Mesenchymal stem cell (in vitro differentiated cells and primary cell): ENCODE measurements around the gene P2RX1.

ENCODE experiments used
- DNase-seq: peaks from one replicate; pipeline ENCODE4 v3.0.0-alpha.2; 2013
- H2AFZ ChIP-seq: one replicate; pipeline ENCODE4 v1.6.1; 2013; ENCODE audit warnings: low read depth, mild to moderate bottlenecking, control low read depth, inconsistent platforms, low read length, moderate library complexity
- H2AK5ac ChIP-seq: 2 replicates; pipeline ENCODE4 v1.6.1; 2013; ENCODE audit warnings: low read length, moderate library complexity, mild to moderate bottlenecking, inconsistent platforms; ENCODE audit not compliant: severe bottlenecking
- H2BK120ac ChIP-seq: one replicate; pipeline ENCODE4 v1.6.1; 2013; ENCODE audit warnings: low read depth, mild to moderate bottlenecking, inconsistent platforms, low read length, moderate library complexity
- H2BK12ac ChIP-seq, 2 experiments: one replicate each; pipeline ENCODE4 v1.6.1; 2013; ENCODE audit warnings: inconsistent platforms in 2 of 2, low read length in 2 of 2, mild to moderate bottlenecking in 2 of 2, moderate library complexity in 2 of 2, control low read depth in 1 of 2
- H2BK15ac ChIP-seq: one replicate; pipeline ENCODE4 v1.6.1; 2013; ENCODE audit warnings: mild to moderate bottlenecking, low read depth, inconsistent platforms; ENCODE audit not compliant: poor library complexity, severe bottlenecking
- H2BK5ac ChIP-seq: 2 replicates; pipeline ENCODE4 v1.6.1; 2013; ENCODE audit warnings: low read depth, mild to moderate bottlenecking, low read length, control low read depth, inconsistent platforms; ENCODE audit not compliant: poor library complexity, severe bottlenecking
- H3K14ac ChIP-seq, 2 experiments: one replicate each; pipeline ENCODE4 v1.6.1; 2013; ENCODE audit warnings: inconsistent platforms in 2 of 2, low read length in 2 of 2, control low read depth in 1 of 2, mild to moderate bottlenecking in 1 of 2, moderate library complexity in 1 of 2
- H3K18ac ChIP-seq, 2 experiments: one replicate each; pipeline ENCODE4 v1.6.1; 2013; ENCODE audit warnings: inconsistent platforms in 2 of 2, low read length in 2 of 2, control low read depth in 1 of 2, low read depth in 1 of 2, mild to moderate bottlenecking in 1 of 2
- H3K23ac ChIP-seq, 2 experiments: one replicate each; pipeline ENCODE4 v1.6.1; 2013; ENCODE audit warnings: inconsistent platforms in 2 of 2, low read length in 2 of 2, mild to moderate bottlenecking in 2 of 2, moderate library complexity in 2 of 2, control low read depth in 1 of 2
- H3K27ac ChIP-seq: 2 replicates; pipeline ENCODE4 v1.5.1; 2013; ENCODE audit warnings: mild to moderate bottlenecking, moderate library complexity, low read length, control low read depth, inconsistent platforms; ENCODE audit not compliant: poor library complexity, severe bottlenecking
- H3K27me3 ChIP-seq, 2 experiments: 2 replicates each; pipeline versions ENCODE4 v1.6.1 to v1.7.0; 2013; ENCODE audit warnings: low read length in 2 of 2, mild to moderate bottlenecking in 2 of 2, moderate library complexity in 2 of 2, control low read depth in 1 of 2, inconsistent platforms in 1 of 2; ENCODE audit not compliant: control insufficient read depth in 1 of 2, insufficient read depth in 1 of 2
- H3K36me3 ChIP-seq, 2 experiments: 2 replicates each; pipeline versions ENCODE4 v1.6.1 to v1.7.0; 2013; ENCODE audit warnings: low read length in 2 of 2, control low read depth in 1 of 2, inconsistent platforms in 1 of 2, low read depth in 1 of 2, mild to moderate bottlenecking in 1 of 2; ENCODE audit not compliant: insufficient read depth in 2 of 2, control insufficient read depth in 1 of 2
- H3K4ac ChIP-seq, 2 experiments: one replicate each; pipeline ENCODE4 v1.6.1; 2013; ENCODE audit warnings: inconsistent platforms in 2 of 2, low read length in 2 of 2, mild to moderate bottlenecking in 2 of 2, moderate library complexity in 2 of 2, control low read depth in 1 of 2, low read depth in 1 of 2
- H3K4me1 ChIP-seq: 2 replicates; pipeline ENCODE4 v1.6.1; 2013; ENCODE audit warnings: low read depth, low read length, control low read depth; ENCODE audit not compliant: control insufficient read depth, insufficient read depth
- H3K4me2 ChIP-seq: 2 replicates; pipeline ENCODE4 v1.6.1; 2013; ENCODE audit warnings: low read length, mild to moderate bottlenecking, inconsistent platforms; ENCODE audit not compliant: poor library complexity, severe bottlenecking
- H3K4me3 ChIP-seq, 2 experiments: 2 replicates each; pipeline versions ENCODE4 v1.5.1 to v1.7.0; 2013; ENCODE audit warnings: low read length in 2 of 2, mild to moderate bottlenecking in 2 of 2, control low read depth in 1 of 2, low read depth in 1 of 2; ENCODE audit not compliant: insufficient read depth in 1 of 2
- H3K79me1 ChIP-seq: replicated peaks from 2 replicates; pipeline ENCODE4 v1.6.1; 2013; ENCODE audit warnings: mild to moderate bottlenecking, control low read depth, low read length, inconsistent platforms; ENCODE audit not compliant: poor library complexity, severe bottlenecking
- H3K9ac ChIP-seq: 2 replicates; pipeline ENCODE4 v1.7.0; 2013; ENCODE audit warnings: mild to moderate bottlenecking, low read length, moderate library complexity
- H3K9me3 ChIP-seq: 2 replicates; pipeline ENCODE4 v1.7.0; 2013; ENCODE audit warnings: mild to moderate bottlenecking, low read length; ENCODE audit not compliant: control insufficient read depth
- H4K8ac ChIP-seq: one replicate; pipeline ENCODE4 v1.6.1; 2013; ENCODE audit warnings: inconsistent platforms, mild to moderate bottlenecking, low read length, moderate library complexity
- H4K91ac ChIP-seq: one replicate; pipeline ENCODE4 v1.6.1; 2013; ENCODE audit warnings: mild to moderate bottlenecking, low read length, inconsistent platforms
- WGBS: methylation state at CpG from one replicate; pipeline ENCODE4 v1.1.7; 2013; ENCODE audit warnings: mixed read lengths; 5-methylcytosine and 5-hydroxymethylcytosine counted together

P2RX1 gene

GRCh38 chr17:3963237-3964201 lies 47.3 kb upstream of the P2RX1 start:
- Histone ChIP-seq H3K36me3 (no peaks in the 10 kb centered on the region), H2BK5ac (no peak overlapping the region), H4K91ac (no peak overlapping the region), H3K9me3 (no peaks in the 10 kb centered on the region), H2AK5ac (no peak overlapping the region), H3K4me2 (peak overlapping the region; percentile 29), H2BK12ac (no peak overlapping the region), H3K14ac (no peak overlapping the region), H3K9ac (no peak overlapping the region), H3K27me3 (peaks cover 57 to 63% of the 10 kb centered on the region in 2 experiments), H2AFZ (no peak overlapping the region), H3K18ac (no peak overlapping the region), H4K8ac (peak overlapping the region; percentile 38), H3K4me3 (peak overlapping the region in 1 of 2 experiments; percentile 43), H3K4me1 (peaks cover 23% of the 10 kb centered on the region), H2BK15ac (no peak overlapping the region), H3K4ac (no peak overlapping the region), H3K27ac (no peak overlapping the region), H2BK120ac (no peak overlapping the region), H3K23ac (peak overlapping the region in 1 of 2 experiments; percentile 56), H3K79me1 (no peaks in the 10 kb centered on the region)
- 22% methylated on average over 17 of the region's 64 CpGs for WGBS
- DNase-seq: no peak

- Histone ChIP-seq H4K91ac (no peak overlapping the region), H3K9me3 (no peaks in the 10 kb centered on the region), H3K18ac (no peak overlapping the region), H3K4me3 (no peak overlapping the region), H2AFZ (no peak overlapping the region), H3K14ac (no peak overlapping the region), H2AK5ac (no peak overlapping the region), H2BK120ac (no peak overlapping the region), H2BK15ac (no peak overlapping the region), H3K4ac (no peak overlapping the region), H4K8ac (no peak overlapping the region), H3K9ac (no peak overlapping the region), H3K23ac (no peak overlapping the region), H2BK12ac (no peak overlapping the region), H3K36me3 (no peaks in the 10 kb centered on the region), H3K79me1 (no peaks in the 10 kb centered on the region), H3K4me2 (no peak overlapping the region), H2BK5ac (no peak overlapping the region), H3K4me1 (peaks cover 23% of the 10 kb centered on the region), H3K27ac (no peak overlapping the region), H3K27me3 (peaks cover 52 to 59% of the 10 kb centered on the region in 2 experiments)
- DNase-seq: no peak
Measured at GRCh38 chr17:3962965-3963236, 46.6 kb upstream of the P2RX1 start.

- Histone ChIP-seq H3K18ac (no peak overlapping the region), H2AFZ (no peak overlapping the region), H3K9me3 (no peaks in the 10 kb centered on the region), H3K9ac (no peak overlapping the region), H3K23ac (no peak overlapping the region), H3K14ac (no peak overlapping the region), H2BK15ac (no peak overlapping the region), H4K8ac (no peak overlapping the region), H3K4me2 (no peak overlapping the region), H3K4me3 (no peak overlapping the region), H2BK12ac (no peak overlapping the region), H3K27me3 (peaks cover 51 to 55% of the 10 kb centered on the region in 2 experiments), H3K27ac (no peak overlapping the region), H3K36me3 (no peaks in the 10 kb centered on the region), H2BK5ac (no peak overlapping the region), H3K79me1 (no peaks in the 10 kb centered on the region), H3K4me1 (peaks cover 23% of the 10 kb centered on the region), H2BK120ac (no peak overlapping the region), H4K91ac (no peak overlapping the region), H3K4ac (no peak overlapping the region), H2AK5ac (no peak overlapping the region)
- WGBS: 90% methylated on average over 11 of the region's 11 CpGs
- no peak for DNase-seq
Measured at GRCh38 chr17:3962217-3962964, 46.1 kb upstream of the P2RX1 start.

GRCh38 chr17:3961564-3962047 lies 45.3 kb upstream of the P2RX1 start:
- H2BK15ac ChIP-seq: no peak overlapping the region
- H3K4ac ChIP-seq: no peak overlapping the region
- no peak overlapping the region for H3K4me3 ChIP-seq
- H3K79me1 ChIP-seq: no peaks in the 10 kb centered on the region
- H3K14ac ChIP-seq: no peak overlapping the region
- H3K27ac ChIP-seq: no peak overlapping the region
- H2BK5ac ChIP-seq: no peak overlapping the region
- peaks cover 45 to 49% of the 10 kb centered on the region in 2 experiments for H3K27me3 ChIP-seq
- H3K4me2 ChIP-seq: no peak overlapping the region
- no peaks in the 10 kb centered on the region for H3K36me3 ChIP-seq
- H2BK120ac ChIP-seq: no peak overlapping the region
- no peaks in the 10 kb centered on the region for H3K9me3 ChIP-seq
- H3K23ac ChIP-seq: no peak overlapping the region
- no peak overlapping the region for H4K8ac ChIP-seq
- DNase-seq: no peak
- 71% methylated on average over 5 of the region's 5 CpGs for WGBS
- no peak overlapping the region for H2AK5ac ChIP-seq
- peaks cover 23% of the 10 kb centered on the region for H3K4me1 ChIP-seq
- no peak overlapping the region for H4K91ac ChIP-seq
- H2BK12ac ChIP-seq: no peak overlapping the region
- H3K9ac ChIP-seq: no peak overlapping the region
- H3K18ac ChIP-seq: no peak overlapping the region
- H2AFZ ChIP-seq: no peak overlapping the region
